Hypothalamus (tissue), 51 donors: ENCODE results near the gene SEPTIN3.
A peak's percentile ranks its signal among the peaks of the same experiment; 100 is the strongest.
"Not testable (repeated sequence)": the region's sequence is repeated elsewhere in the genome, so short reads cannot be mapped to it uniquely, and the experiment has no call there.

Experiments
- DNase-seq, 51 donors: peaks; one replicate each; lab custom pipeline; 2025; lab: John Stamatoyannopoulos, UW

SEPTIN3 gene

DNA sequence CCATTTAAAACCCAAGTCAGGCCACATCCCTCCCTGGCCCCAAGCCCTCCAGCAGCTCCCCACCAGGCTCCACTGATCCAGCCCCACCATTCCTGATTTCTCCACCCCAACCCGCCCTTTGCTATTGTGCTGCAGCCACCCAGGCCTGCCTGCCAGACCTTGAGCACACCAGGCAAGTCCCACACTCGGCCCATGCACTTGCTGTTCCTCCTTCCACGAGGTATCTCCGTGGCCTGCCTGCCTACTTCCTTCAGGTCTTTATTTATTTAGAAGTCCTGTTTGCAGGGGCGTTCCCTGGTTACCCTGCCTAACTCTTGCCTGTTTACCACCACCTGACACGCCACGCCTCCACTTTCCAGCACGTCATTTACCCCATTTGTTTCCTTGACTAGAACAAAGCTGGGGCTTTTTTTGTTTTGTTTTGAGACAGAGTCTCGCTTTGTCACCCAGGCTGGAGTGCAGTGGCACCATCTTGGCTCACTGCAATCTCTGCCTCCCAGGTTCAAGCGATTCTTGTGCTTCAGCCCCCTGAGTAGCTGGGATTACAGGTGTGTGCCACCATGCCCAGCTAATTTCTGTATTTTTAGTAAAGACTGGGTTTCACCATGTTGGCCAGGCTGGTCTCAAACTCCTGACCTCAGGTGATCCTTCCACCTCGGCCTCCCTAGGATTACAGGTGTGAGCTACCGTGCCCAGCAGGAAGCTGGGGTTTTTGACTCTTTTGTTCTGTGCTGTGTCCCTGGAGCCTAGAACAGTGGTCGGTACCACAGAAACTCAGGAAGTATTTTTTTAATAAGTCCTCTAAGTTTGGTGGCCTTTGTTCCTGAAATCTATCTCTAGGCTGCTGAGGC is 29.0 kb upstream of the SEPTIN3 start:
- DNase-seq: peak in 30 of 51 donors; percentile 11 to 65 (median 42)

DNA sequence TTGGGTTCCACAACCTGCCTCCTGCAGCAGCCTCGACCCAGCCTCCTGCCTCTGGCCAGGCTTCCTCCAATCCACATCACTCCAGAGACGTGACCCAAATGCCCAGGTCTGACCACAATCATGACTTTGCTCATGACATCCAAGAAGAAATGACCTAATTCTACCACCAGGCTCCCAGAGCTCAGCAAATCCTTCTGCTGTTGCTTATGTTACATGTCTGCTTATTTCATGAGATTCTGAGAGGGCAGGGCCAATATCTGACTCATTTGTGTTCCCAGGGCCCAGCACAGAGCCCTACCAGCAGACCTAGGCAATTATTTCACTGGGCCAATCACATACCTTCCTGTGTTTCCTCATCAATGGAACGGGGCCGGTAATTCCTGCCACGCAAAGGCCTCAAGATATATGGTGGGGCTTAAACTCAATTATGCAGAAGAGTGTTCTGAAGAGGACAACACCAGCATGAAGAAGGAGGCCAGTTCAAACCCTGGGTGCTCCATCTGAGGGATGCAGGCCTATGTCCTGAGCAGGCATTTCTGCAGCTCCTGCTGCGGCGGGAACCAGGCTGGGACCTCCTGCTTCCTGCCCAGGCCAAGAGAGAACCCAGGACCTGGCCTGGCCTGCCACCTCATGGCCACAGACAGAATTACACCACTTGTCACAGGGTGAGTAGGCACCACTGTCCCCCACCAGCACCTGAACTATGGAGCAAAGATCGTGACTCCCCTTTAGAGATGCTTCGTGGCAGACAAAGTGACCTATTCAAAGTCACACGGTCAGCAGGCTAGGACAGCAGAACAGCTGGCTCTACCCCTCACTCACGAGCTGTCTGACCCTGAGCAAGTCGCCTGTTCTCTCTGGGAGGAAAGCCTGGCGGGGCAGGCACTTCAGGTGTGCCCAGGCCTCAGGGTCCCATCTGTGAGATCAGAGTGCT is 28.1 kb upstream of the SEPTIN3 start:
- DNase-seq: peak in 49 of 51 donors; percentile 31 to 90 (median 73)

DNA sequence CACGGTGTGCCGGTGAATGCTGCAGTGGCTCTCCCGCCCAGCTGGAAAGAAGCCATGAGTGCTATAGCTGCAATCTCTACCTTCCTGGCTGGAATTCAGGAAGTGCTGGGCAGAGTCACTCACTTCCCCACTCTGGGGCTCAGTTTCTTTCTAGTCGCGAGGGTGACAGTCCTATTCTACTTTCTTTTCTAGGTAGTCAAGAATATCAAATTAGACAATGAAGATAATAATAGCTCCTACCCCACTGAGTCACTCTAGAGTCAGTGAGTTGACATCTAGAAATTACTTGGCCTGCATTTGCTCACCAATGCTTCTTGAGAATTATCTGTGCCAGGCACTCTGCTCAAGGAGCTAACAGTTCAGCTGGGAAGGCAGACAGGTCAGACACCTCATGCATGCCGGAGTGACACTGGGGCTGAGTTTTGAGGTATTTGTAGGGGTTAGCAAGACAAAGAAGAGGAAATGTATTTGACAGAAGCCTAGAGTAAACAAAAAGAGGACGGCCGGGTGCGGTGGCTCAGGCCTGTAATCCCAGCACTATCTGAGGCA is 25.5 kb upstream of the SEPTIN3 start:
- DNase-seq: no peak

DNA sequence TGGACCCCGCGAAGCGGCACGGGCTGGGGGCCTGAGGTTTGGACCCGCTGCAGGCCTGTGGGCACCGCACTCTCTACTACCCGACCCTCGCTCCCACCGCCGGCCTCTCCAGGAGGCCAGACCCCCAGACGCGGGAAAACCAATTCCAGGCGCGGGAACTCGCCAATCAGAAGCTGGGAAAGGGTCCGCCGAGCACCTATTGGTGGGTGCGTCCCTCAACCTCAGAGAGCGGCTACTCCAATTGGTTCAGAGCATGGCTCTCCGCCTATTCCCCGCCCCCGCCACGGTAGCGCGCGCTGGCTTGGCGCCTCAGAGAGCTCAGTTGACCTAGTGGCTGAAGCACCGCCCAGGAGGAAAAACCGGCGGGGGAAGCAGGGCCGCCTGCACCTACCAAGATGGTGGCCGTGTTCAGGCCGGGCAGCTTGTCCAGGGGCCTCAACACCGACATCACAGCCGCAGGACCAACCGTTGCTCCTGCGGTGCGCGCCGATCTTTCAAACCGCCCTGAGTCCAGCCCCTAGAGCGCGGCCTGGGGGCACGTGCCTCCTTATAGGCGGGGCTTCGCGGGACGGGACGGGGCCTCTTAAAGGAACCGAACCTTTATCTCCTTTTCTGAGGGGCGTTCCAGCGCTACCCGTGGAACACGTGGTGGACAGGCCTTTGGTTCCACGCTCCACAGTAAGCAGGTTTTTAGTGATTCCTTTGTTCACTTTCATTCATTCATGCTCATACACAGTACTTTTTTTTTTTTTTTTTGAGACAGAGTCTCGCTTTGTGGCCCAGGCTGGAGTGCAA is 22.4 kb upstream of the SEPTIN3 start, which contains the start of gene CENPM:
CENPM (minus strand) TSS at position 524 of the 795 bp plus-strand sequence; CDS start at position 448, 76 bp downstream.
- DNase-seq: peak; percentile 63 to 98 (median 91)

DNA sequence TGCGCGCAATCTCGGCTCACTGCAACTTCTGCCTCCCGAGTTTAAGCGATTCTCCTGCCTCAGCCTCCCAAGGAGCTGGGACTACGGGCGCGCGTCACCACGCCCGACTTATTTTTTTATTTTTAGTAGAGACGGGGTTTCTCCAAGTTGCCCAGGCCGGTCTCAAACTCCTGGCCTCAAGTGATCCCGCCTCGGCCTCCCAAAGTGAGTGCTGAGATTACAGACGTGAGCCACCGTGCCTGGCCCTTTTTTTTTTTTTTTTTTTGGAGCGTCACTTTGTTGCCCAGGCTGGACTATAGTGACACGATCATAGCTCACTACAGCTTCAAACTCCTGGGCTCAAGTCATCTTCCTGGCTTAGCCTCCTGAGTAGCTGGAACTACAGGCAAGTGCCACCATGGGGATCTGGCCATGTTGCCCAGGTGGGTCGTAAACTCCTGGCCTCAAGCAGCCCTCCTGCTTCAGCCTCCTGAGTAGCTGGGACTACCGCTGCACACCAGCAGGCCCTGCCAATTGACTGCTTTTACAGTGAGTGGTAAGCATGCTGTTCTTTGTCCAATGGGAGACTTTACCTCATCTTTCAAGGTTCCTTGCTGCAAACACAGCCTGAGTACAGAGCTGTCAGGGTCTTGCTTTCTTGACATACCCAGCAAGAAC is 21.7 kb upstream of the SEPTIN3 start:
- DNase-seq: no peak

DNA sequence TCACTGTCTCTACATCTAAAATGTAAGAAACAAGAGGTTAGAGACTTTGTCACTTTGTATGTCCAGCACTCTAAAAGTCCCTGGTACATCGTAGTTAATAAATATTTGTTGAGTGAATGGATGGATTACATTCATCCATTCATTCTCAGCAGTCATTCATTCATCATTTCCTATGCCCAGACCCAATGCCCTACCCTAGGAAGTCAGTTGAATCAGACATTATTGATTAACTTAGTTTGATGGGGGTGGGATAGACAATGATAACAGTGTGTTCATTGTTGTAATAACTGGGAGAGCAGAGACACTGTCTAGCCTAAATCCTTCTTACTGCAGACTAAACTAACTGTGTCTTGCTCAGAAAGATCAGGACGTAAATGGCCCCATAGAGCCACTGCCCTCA is 21.1 kb upstream of the SEPTIN3 start:
- DNase-seq: no peak

DNA sequence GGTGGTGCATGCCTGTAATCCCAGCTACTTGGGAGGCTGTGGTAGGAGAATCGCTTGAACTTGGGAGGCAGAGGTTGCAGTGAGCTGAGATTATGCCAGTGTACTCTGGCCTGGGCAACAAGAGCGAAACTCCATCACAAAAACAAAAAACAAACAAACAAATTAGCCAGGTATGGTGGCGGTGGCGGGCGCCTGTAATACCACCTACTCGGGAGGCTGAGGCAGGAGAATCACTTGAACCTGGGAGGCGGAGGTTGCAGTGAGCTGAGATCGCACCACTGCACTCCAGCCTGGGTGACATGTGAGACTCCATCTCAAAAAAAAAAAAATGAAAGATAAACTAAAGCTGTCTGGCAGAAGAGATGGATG is 20.3 kb upstream of the SEPTIN3 start:
- not testable (repeated sequence) for DNase-seq

DNA sequence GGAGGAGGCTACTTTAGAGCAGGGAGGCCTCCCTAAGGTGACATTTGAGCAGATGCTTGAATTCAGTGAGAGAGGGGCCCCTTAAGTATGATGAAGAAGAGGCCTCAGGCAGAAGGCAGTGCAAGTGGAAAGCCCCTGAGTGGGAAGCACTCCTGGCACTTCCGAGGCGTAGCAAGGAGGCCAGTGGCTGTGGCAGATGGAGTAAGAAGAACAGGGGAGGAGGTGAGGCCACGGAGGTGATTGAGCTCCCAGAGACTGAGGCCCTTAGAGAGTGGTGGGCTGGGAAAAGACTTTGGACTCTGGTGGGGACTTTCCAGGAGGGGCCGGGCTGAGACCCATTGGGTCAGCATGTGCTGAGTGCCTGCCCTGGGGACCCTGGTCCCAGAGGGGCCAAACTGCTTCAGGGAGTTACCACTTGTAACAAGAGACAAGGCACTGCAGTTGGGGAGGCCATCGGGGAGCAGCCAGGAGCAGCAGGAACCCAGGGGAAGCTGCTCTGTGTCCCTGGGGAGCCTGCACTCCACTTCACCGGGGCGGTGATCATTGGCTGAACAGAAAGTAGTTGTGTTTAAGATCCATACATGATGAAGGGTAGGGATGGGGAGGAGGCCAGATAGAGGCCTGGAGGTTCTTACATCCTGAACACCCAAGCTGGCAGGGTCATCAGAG is 19.8 kb upstream of the SEPTIN3 start:
- no peak for DNase-seq

DNA sequence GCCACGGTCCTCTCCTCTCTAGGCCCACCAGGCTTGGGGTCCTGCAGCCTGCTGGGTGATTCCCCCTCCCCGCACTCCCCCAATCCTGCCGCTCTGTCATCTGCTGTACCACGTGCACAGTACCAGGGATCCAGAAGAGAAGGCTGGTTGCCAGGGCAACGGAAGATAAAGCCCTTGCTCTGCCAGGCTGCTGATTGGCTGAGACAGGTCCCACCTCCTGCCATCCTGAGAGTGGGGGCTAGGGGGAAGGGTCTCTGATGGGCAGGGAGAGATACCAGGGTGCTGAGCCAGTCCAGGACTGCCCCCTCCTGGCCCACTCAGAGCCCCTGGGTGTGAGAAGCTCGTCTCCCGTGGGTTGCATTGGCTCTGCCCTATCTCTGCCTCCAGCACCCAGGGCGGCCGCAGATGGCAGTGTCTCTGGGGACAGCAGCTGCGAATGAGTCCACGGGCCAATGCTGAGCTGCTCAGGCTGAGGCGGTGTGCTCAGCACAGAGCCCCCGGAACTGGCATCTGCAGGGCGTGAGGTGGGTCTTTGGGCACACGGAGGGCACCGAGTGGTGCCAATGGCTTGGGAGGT is 17.3 kb upstream of the SEPTIN3 start, which contains the start of gene SMIM45:
SMIM45 (plus strand) TSS at position 253 of the 577 bp plus-strand sequence.
- peak in 50 of 51 donors; percentile 26 to 94 (median 81) for DNase-seq

DNA sequence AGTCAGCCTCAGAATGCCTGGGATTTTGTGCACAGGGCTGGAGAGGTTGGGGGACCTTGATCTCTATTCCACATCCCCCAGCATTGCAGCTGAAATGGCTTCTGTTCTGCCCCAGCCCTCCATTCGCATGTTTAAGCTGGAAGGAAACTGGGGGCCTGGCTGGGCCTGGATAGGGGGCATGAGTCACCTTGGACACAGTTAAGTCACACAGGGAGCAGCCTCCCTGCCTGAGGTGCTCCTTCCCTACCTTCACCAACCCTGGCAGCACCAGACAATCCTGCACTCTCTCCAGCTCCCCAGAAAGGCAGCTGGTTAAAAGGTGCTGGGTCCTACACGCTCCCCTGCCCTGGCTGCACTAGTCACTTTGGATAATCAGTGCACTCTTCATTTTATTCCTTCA is 16.5 kb upstream of the SEPTIN3 start:
- DNase-seq: peak in 2 of 51 donors; percentile 28 to 38

DNA sequence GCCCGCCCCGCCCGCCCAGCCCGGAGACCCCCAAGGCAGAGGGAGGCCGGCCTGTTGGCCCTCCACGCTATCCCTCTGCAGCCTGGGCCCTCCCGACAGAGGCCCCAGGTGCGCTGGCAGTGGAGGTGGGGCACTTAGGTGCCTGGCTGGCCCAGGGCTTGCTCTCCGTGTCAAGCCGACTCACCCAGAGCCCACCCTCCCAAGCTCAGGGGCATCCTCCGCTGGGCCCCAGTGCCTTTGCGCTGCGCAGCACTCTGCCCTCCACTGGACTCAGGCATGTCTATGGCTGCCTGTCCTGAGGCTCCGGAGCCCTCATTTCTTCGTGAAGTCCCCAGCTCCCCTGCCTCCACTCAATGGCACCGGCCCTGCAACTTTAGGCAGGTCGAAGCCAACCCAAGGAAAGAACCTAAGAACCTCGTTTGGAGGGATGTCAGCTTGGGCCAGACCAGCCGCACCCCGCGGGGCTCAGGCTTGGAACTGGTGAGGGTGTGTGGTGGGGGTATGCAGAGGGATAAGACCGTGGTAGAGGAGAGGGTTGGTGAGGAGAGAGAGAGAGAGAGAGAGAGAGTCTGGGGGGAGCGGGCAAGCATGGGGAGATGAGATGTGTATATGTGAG is 11.2 kb upstream of the SEPTIN3 start:
- no peak for DNase-seq

DNA sequence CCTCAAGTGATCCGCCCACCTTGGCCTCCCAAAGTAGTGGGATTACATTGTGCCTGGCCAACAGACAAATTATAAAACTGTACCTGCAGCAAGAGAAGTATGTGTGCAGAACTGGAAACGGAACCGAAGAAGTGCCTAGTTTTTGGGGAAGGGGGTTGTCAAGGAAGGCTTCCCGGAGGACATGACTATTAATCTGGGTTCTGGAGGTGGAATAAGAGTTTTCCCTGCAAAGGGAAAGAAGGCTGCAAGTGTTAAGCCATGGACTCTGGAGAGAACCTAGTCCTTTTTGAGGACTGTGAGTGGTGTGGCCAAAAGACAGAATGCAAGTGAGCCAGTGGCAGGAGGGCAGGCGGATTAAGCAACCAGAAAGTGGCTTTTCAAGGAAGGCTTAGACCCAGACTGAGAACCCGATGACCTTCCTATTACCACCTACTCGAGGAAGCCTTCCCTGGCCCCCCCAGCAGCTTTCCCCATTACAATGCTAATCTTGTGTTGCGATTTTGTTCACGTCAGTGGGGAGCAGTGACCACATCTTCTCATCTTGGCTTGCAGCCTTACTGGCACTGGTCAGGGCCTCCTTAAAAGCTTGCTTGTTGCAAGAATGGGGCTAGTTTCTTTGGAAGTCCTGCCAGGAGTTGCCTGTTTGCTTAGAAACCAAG is 5.7 kb upstream of the SEPTIN3 start:
- DNase-seq: peak in 34 of 51 donors; percentile 14 to 87 (median 62)

DNA sequence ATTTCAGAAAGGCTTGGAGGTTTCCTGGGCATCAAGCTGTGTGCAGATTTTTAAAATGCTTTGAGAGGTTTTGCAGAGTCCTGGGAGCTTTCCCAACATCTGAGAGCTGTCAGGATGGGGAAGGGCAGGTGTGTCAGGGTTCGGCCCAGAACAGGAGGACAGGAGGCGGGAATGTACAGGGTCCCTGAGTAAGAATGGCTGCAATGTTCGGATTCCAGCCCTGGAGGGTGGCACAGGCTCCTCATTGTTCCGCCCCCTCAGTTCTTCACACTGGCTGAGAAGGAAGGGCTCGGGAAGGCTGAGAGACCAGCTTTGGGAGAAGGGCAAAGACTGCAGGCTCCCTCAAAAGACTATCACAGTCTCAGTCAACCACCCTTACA is 5.1 kb upstream of the SEPTIN3 start:
- DNase-seq: peak in 3 of 51 donors; percentile 26 to 68 (median 65)

DNA sequence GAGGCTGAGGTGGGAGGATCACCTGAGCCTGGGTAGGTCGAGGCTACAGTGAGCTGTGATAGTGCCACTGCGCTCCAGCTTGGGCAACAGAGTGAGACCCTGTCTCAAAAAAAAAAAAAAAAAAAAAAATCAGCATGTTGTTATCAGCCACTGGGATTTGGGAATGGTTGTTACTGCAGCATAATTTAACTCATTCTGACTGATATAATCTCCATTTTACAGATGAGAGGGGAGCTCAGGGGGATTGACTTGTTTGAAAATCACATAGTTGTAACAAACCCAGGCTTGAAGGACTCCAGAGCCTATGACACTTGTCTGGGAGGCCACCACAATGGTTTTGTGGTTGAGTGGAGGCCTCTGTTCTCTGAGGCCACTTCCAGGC is 3.0 kb upstream of the SEPTIN3 start:
- no peak for DNase-seq

DNA sequence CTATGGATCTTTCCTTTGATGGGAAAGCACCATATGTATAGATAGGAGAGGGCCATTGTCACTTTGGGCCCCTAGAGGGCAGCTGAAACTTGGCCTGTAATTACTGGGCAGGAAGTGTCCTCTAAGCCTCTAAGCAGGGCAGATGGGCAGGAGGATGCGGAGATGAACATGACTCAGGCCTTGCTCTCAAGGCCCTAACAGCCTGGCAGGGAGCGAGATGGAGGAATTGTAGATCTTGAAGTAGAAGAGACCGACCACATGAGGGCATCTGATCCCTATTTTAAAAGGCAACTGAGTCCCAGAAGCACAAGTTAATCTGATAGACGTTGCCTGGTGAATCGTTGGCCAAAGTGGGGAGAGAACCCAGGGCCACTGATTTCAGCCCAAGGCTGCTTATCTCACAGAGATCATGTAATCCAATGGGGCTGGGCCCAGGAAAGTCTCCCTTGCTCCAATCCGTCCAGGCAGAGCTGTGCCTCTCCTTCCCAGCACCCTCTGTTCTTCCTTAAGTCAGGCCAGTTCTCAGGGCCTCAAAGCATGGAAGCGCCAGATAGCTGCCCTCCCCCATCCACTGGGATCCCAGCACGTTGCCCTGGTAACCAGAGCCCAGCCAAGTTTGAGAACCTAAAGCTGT is 2.5 kb upstream of the SEPTIN3 start:
- DNase-seq: peak in 30 of 51 donors; percentile 12 to 70 (median 48)

DNA sequence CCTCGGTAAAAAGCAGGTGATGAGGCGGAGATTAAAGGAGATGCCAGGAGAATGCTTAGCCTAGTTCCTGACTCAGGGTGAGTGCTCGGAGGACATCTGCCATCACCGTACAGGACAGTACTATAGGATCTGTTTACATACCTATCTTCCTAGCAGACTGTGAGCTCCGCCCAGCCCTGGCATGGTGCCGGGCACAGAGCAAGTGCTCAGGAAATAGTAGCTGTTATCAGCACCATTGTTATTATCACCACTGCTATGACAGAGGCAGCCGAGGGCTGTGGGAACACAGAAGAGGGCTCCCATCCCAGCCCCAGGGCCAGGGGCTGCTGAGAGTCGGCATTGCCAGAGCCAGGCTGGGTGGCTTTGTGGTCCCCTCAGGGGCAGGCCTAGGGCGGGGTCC is 642 bp upstream of the SEPTIN3 start:
- DNase-seq: no peak

DNA sequence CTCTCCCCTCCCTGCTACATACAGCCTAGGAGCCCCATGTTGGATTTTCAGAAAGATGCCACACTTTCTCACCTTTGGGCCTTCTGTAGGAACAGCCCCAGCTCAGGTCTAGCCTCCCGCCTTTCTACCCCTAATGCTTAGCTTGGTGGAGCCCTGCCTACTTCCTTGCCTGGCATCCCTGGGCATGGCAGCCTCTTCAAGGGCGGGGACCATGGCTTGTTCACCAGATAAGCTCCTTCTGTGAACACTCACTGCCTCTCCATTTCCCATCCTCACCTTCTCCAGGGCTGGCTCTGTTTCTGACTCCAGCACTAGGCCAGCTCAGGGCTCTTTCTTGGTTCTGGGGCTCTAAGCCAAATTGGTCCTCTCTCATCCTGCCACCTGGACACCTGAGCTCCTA is 1.4 kb downstream of the SEPTIN3 start:
- no peak for DNase-seq
